Measurements from ENCODE around the gene GLUD1. TPM values are rescaled to one million over a fixed set of nuclear protein-coding genes. Genes with fewer than 3 reads are reported as not detected.

The GLUD1 gene
- total and polyA plus RNA-seq, 2 donors (not counting 1 experiment from before 2014, with no cell fraction given), result 130 to 327 TPM

DNA sequence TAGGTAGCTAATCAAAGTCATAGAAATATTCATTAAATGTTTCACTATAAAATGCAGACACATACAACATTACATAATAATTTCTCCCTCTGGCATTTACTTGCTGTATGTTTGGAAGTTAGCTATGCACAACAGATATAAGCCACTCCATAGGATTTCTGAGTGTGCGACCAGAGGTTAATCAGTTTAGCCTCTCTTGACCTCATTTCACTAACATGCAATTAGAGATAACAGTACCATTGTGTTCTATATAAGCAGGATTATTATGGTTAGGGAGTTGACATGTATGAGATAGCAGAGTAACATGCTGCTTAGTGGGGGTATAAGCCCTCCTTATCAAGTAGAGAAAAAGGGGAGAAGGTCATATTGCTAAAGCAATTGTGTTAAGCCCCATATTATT is 26.4 kb downstream of the GLUD1 start:
- DNase-seq (ENCODE audit: low read depth in 2 of 2), result no peak
- TF ChIP-seq, protein P1, sequence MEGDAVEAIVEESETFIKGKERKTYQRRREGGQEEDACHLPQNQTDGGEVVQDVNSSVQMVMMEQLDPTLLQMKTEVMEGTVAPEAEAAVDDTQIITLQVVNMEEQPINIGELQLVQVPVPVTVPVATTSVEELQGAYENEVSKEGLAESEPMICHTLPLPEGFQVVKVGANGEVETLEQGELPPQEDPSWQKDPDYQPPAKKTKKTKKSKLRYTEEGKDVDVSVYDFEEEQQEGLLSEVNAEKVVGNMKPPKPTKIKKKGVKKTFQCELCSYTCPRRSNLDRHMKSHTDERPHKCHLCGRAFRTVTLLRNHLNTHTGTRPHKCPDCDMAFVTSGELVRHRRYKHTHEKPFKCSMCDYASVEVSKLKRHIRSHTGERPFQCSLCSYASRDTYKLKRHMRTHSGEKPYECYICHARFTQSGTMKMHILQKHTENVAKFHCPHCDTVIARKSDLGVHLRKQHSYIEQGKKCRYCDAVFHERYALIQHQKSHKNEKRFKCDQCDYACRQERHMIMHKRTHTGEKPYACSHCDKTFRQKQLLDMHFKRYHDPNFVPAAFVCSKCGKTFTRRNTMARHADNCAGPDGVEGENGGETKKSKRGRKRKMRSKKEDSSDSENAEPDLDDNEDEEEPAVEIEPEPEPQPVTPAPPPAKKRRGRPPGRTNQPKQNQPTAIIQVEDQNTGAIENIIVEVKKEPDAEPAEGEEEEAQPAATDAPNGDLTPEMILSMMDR (conservative IDR thresholded peaks at IDR 0.05 in 1 of 2, IDR thresholded peaks at IDR 0.05 in 1 of 2; ENCODE audit: low read depth in 1 of 2, low read length in 2 of 2), result no peak
- TF ChIP-seq EZH2 (IDR thresholded peaks at IDR 0.05; ENCODE audit: low read length, missing control alignments), result no peak
- Histone ChIP-seq H3K4me1 (ENCODE audit: control insufficient read depth, extremely low read depth, insufficient read depth, low read length) (no peaks in the 10 kb centered on the region), H3K27ac (ENCODE audit: insufficient read depth, low read length) (no peak overlapping the region), H3K4me3 (replicated peaks in 1 of 4; ENCODE audit: control extremely low read depth in 1 of 4, insufficient read depth in 1 of 4, low read depth in 3 of 4, low read length in 4 of 4) (no peak overlapping the region), H3K9ac (ENCODE audit: insufficient read depth, low read length) (no peak overlapping the region), H2AFZ (ENCODE audit: low read length) (no peak overlapping the region), H3K79me2 (ENCODE audit: control insufficient read depth, insufficient read depth, low read length) (no peaks in the 10 kb centered on the region), H3K36me3 (ENCODE audit: control insufficient read depth, insufficient read depth, low read length) (peaks cover 8% of the 10 kb centered on the region), H3K4me2 (ENCODE audit: extremely low read depth, insufficient read depth, low read length) (no peak overlapping the region), H4K20me1 (ENCODE audit: control insufficient read depth, extremely low read depth, insufficient read depth, low read length) (no peaks in the 10 kb centered on the region), H3K9me3 (ENCODE audit: control insufficient read depth, insufficient read depth, low read depth, low read length) (no peaks in the 10 kb centered on the region), H3K27me3 (ENCODE audit: control insufficient read depth, insufficient read depth, low read length) (no peaks in the 10 kb centered on the region)

DNA sequence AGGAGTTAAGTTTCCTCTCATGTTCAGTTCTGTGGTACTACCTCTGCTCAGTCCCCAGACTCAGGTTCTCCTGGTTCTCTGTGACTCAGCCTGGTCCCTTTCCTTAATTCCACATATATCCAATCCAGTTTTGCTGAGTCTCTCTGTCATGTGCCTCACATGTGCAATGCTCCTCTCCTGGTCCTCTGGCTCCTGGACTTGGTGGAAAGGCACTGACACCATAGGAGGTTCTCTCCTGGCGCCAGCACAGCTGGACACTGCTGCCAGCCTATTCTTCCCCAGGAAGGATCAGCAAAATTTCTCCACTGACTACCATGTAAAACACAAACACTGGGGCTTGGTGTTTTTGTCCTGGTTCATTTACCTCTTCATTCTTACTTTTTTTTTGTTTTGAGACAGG is 27.8 kb downstream of the GLUD1 start:
- no peaks in the 10 kb centered on the region for H3K4me1 ChIP-seq (ENCODE audit: control insufficient read depth, extremely low read depth, insufficient read depth, low read length)
- H3K4me2 ChIP-seq (ENCODE audit: extremely low read depth, insufficient read depth, low read length), result no peak overlapping the region
- H3K27me3 ChIP-seq (ENCODE audit: control insufficient read depth, insufficient read depth, low read length), result no peaks in the 10 kb centered on the region
- H3K9ac ChIP-seq (ENCODE audit: insufficient read depth, low read length), result no peak overlapping the region
- H3K79me2 ChIP-seq (ENCODE audit: control insufficient read depth, insufficient read depth, low read length), result no peaks in the 10 kb centered on the region
- DNase-seq (ENCODE audit: low read depth in 2 of 2), result no peak
- peaks cover 8% of the 10 kb centered on the region for H3K36me3 ChIP-seq (ENCODE audit: control insufficient read depth, insufficient read depth, low read length)
- no peak overlapping the region for H3K27ac ChIP-seq (ENCODE audit: insufficient read depth, low read length)
- no peaks in the 10 kb centered on the region for H4K20me1 ChIP-seq (ENCODE audit: control insufficient read depth, extremely low read depth, insufficient read depth, low read length)
- no peaks in the 10 kb centered on the region for H3K9me3 ChIP-seq (ENCODE audit: control insufficient read depth, insufficient read depth, low read depth, low read length)
- no peak for TF ChIP-seq EZH2 (IDR thresholded peaks at IDR 0.05; ENCODE audit: low read length, missing control alignments)
- TF ChIP-seq, protein P1 (conservative IDR thresholded peaks at IDR 0.05 in 1 of 2, IDR thresholded peaks at IDR 0.05 in 1 of 2; ENCODE audit: low read depth in 1 of 2, low read length in 2 of 2), result no peak
- no peak overlapping the region for H3K4me3 ChIP-seq (replicated peaks in 1 of 4; ENCODE audit: control extremely low read depth in 1 of 4, insufficient read depth in 1 of 4, low read depth in 3 of 4, low read length in 4 of 4)
- no peak overlapping the region for H2AFZ ChIP-seq (ENCODE audit: low read length)

DNA sequence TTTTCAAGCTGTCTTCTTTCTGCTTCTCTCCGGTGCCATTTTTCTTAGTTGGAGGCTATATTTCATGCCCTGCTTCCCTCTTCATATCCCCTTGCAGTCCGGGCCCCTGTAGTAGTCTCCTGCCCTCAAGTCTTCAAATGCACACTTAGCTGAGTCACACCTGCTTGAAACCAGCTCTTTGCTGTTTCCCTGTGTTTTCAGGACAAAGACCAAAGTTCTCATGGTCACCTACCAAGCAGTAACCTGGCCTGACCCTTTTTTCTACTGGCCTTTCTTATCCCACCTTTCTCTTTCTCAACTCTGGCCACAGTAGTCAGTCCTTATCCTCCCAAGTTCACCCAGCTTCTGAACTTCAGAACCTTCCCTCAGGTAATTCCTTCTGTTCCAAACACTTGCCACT is 28.5 kb downstream of the GLUD1 start:
- H3K4me3 ChIP-seq (replicated peaks in 1 of 4; ENCODE audit: control extremely low read depth in 1 of 4, insufficient read depth in 1 of 4, low read depth in 3 of 4, low read length in 4 of 4), result no peak overlapping the region
- H3K36me3 ChIP-seq (ENCODE audit: control insufficient read depth, insufficient read depth, low read length), result peaks cover 8% of the 10 kb centered on the region
- no peak overlapping the region for H3K4me2 ChIP-seq (ENCODE audit: extremely low read depth, insufficient read depth, low read length)
- no peak for DNase-seq (ENCODE audit: low read depth in 2 of 2)
- no peaks in the 10 kb centered on the region for H4K20me1 ChIP-seq (ENCODE audit: control insufficient read depth, extremely low read depth, insufficient read depth, low read length)
- H3K9ac ChIP-seq (ENCODE audit: insufficient read depth, low read length), result no peak overlapping the region
- H3K4me1 ChIP-seq (ENCODE audit: control insufficient read depth, extremely low read depth, insufficient read depth, low read length), result no peaks in the 10 kb centered on the region
- H3K79me2 ChIP-seq (ENCODE audit: control insufficient read depth, insufficient read depth, low read length), result no peaks in the 10 kb centered on the region
- TF ChIP-seq, protein P1 (conservative IDR thresholded peaks at IDR 0.05 in 1 of 2, IDR thresholded peaks at IDR 0.05 in 1 of 2; ENCODE audit: low read depth in 1 of 2, low read length in 2 of 2), result no peak
- no peak for TF ChIP-seq EZH2 (IDR thresholded peaks at IDR 0.05; ENCODE audit: low read length, missing control alignments)
- H3K27me3 ChIP-seq (ENCODE audit: control insufficient read depth, insufficient read depth, low read length), result no peaks in the 10 kb centered on the region
- no peak overlapping the region for H3K27ac ChIP-seq (ENCODE audit: insufficient read depth, low read length)
- H3K9me3 ChIP-seq (ENCODE audit: control insufficient read depth, insufficient read depth, low read depth, low read length), result no peaks in the 10 kb centered on the region
- H2AFZ ChIP-seq (ENCODE audit: low read length), result no peak overlapping the region

All from fibroblast of lung (primary cell).